NCI-H1417 (cell line): ENCODE data around the gene CTNNA2.

ENCODE experiments used
- DNase-seq, 3 experiments: peaks; one replicate each; lab custom pipeline; 2025; lab: John Stamatoyannopoulos, UW

The CTNNA2 gene

DNA sequence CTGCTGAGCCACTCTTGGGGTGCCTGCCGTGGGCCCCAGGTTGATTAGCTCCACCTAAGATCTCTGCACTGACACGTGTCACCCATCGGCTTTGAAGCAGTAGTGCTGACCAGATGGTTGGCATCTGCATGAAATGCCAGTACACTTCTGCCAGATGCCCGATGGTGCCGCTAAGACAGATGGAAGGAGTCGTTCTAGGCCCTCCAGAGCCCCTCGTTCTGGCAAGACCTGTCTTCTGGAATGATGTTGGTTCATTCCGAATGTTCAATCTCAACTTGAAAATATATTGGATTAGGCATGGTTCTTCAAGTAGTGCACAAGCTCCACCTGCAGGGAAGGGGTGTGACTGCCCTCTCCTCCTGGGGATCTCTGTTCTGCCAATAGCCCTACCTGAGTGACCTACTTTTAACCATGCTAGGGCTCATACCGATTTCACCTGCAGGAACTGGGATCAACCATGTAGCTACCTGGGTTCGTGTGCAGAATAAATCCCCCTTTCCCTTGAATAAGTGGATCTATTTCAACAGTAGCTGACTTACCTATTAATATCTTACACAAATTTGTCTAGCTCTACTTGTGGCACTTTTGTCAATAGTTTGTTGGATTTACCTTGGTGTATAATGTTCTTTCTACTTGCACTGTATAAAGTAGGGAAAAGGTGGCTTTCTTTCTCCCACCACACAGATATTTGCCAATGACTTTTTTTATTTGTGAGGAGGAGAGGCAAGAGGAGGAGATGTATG is 342.6 kb downstream of the CTNNA2 start:
- peak; percentile 2 to 29 (median 22) for DNase-seq

GRCh38 chr2:79857888-79858287 is 345.0 kb downstream of the CTNNA2 start:
- DNase-seq = no peak

- peak in 2 of 3 experiments; percentile 10 to 19 for DNase-seq
Measured at GRCh38 chr2:79860228-79861058, 347.6 kb downstream of the CTNNA2 start.

- DNase-seq = no peak
Measured at GRCh38 chr2:79861059-79861374, 348.2 kb downstream of the CTNNA2 start.

GRCh38 chr2:79862756-79863155 is 349.9 kb downstream of the CTNNA2 start:
- DNase-seq = no peak

- no peak for DNase-seq
Measured at GRCh38 chr2:79872656-79873055, 359.8 kb downstream of the CTNNA2 start.

DNA sequence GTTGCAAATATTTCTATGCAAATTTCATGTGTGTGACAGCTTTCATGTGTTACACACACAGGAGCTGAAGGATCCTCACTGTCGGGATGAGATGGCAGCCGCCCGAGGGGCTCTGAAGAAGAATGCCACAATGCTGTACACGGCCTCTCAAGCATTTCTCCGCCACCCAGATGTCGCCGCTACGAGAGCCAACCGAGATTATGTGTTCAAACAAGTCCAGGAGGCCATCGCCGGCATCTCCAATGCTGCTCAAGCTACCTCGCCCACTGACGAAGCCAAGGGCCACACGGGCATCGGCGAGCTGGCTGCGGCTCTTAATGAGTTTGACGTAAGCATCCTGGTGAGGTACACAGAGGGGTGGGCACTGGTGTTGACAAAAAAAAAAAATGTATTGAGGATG is 361.2 kb downstream of the CTNNA2 start:
- DNase-seq = no peak

DNA sequence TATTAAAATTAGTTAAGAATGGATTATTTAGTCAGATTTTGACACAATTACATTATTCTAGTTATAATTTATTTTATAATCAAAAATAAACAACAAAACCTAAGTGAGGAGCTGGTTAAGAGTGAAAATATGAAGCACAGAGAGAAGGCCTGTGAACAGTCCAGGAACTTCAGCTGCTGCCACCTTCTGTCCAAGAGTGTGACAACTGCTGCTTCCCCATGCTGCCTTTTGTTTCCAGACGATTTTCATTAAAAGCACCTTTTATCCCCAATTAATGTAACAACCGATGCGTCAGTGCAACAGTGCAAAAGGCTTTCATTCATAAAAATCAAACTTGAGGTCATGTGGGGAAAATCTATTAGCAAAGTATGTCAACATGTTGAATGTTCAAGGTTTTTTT is 363.6 kb downstream of the CTNNA2 start:
- DNase-seq = peak in 1 of 3 experiments; percentile 12

- DNase-seq = no peak
Measured at GRCh38 chr2:79882548-79882947, 369.7 kb downstream of the CTNNA2 start.

DNA sequence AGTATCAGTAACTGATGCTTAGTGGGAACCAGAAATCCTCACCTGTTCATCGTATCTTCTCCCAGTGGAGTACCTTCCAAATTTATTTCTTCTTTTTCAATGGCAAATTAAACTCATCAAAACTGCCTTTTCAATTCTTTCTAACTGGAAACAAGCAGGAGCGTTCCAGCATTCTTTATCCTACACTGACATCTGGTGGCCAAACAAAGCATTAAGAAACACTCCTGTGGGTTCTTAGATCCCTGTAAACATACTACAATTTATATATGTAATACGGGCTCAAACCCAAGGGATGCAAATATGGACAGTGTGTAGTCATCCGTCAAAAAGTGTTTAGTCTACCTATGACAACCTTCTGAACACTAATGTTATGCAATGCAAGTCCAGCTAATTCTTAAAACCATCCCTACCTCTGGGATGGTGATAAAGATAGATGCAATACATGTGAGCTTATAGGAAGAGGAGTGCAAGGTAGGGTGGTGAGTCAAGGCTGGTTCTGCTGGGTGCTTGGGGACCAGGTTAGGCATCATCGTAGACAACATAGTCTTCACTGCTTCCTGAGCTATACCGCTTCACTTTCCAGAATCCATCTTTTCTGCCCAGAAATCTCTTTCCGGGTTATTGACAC is 375.0 kb downstream of the CTNNA2 start:
- peak in 2 of 3 experiments; percentile 7 to 69 for DNase-seq

DNA sequence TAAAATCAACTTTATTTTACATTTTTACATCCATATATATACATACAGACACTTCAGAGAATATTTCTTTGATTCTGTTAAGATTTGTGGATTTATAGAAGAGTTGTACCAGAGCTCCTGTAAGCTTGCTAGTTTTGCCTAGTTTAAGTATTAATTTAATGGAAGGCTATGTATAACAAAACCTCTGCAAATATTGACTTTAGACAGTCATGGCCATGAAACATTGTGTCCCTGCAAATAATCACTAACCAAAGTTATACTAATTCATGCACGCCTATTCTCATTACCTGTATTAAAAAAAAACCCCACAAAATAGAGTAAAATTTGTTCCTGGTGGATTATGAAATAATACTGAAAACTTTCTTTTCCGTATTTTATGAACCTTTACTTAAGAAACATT is 379.3 kb downstream of the CTNNA2 start:
- peak in 1 of 3 experiments; percentile 4 for DNase-seq

DNA sequence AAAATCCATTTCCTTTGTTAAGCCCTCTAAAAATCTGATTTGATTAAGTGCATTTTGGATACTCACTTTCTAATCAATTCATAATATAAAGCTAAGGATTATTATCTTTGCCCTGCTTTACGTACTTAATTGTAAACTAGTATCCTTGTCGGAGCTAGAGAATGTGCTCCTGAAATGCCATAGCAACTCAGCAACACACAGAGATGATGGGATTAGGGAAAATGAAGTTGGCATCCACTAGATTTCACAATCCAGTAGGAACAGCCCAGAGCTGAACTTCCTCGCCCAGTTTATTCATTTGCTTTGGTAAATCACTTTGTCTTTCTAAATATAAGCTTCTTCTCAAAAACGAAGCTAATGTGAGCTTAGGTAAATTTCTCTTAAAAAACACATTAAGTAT is 386.3 kb downstream of the CTNNA2 start:
- DNase-seq = no peak

DNA sequence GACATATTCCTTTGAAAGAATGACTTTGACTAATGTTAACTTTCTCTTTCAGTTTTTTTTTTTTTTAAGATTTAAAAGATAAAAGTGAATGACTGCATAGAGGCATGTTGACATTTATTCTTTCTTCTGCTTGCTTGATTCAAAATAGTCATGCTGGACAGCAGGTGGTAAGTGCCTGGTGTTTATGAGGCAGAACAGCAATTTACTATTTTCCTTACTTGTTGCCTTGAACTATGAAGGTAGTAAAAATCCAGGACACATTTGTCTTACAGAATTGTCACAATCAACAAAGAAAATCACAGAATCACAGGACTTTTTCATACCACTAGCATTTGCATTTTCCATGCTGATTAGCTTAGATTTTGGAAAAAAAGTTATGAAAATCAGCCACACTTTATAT is 388.3 kb downstream of the CTNNA2 start:
- peak in 1 of 3 experiments; percentile 5 for DNase-seq

DNA sequence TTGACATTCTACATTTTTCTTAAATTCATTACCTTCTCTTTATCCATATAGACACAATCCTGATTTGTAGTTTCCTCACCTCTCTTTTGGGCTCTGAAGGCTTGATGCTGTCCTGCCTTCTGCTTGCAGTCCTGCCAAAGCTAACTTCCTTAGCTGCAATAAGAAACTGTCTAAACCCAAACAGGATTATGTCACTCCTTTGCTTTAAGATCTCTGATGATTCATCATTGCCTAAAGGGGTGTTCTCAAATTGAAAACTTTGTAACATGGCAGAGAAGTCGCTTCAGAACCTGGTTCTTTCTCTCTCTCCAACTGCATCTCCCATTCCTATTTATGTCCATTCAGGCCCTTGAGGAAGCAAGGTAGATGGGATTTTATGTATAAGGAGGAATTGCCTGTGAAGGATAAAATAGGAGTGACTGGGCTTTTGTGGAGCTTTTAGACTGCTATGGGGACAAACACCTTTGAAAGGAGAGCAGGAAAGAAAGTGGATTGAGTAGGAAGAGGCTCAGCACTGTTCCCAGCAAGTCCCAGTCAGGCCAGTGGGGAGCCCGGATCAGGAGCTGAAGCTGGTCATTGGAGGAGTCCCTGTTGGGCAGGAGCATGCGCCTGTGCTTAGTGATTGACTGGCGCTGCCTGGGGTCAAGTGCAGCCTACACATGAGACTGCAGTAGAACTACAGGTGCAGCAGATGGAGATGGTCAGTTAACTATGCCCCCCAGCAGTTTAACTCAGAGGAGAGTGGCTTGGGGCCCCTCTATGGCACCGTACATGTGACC is 390.6 kb downstream of the CTNNA2 start:
- DNase-seq = no peak

GRCh38 chr2:79906139-79906890 is 393.5 kb downstream of the CTNNA2 start:
- no peak for DNase-seq

DNA sequence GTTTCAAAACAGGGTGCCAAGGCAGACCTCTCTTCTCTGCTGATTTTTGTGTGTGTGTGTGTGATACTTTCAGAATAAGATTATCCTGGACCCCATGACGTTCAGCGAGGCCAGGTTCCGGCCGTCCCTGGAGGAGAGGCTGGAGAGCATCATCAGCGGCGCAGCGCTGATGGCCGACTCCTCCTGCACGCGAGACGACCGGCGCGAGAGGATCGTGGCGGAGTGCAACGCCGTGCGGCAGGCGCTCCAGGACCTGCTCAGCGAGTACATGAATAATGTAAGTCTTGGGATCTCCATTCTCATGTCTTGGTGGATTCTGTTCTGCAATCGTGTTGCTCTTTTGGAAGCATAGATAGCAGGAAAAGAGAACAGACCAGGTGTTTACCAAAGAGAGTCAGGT is 396.7 kb downstream of the CTNNA2 start:
- no peak for DNase-seq

DNA sequence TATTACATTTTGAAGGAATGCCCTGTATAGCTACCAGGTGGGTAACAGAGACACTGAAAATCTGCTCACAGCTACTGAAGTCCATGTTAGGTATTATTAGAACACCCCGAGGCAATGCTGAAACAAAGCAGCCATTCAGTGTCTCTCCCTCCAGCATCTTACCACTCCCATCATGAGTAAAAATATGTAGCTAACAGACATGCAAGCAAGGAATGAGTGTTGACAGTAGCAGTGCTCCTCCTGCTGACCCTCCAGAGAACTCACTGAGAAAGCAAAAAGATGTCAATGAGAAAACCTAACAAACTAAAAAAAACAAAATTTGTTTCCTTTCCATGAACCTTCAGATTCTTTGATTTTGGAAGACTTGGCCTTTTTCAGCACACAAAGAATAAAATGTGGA is 397.8 kb downstream of the CTNNA2 start:
- DNase-seq = no peak

DNA sequence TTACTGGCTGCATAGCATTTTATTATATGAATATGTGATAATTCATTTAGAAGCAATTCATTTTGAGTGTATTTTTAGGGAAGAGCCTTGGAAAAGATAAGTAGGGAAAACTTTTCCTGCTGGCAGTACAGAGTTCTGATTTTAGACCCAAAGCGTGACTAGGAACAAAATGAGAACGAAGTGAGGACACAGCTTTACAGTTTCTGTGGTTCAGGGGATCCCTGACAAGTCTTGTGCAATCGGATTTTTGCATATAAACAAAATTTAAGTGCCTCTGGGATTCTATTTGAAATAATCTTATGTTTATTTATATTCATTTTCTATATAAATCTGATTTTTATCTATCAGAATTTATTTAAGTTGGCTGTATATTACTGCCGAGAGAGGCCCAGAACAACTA is 402.6 kb downstream of the CTNNA2 start:
- no peak for DNase-seq

DNA sequence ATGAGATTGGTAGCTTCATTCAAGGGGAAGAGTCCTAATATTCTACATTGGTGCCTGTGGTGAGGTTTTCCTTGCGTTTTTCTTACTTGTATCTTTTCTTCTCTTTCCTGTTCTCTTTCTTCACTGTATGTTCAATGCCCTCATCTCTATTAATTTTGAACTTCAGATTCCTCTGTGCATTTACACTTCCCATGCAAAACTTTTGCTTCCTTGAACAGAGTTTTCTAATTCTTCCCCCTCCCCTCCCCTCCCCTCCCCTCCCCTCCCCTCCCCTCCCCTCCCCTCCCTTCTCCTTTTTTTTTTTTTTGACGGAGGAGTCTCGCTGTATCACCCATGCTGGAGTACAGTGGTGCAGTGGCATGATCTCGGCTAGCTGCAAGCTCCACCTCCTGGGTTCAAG is 403.4 kb downstream of the CTNNA2 start:
- no peak for DNase-seq

DNA sequence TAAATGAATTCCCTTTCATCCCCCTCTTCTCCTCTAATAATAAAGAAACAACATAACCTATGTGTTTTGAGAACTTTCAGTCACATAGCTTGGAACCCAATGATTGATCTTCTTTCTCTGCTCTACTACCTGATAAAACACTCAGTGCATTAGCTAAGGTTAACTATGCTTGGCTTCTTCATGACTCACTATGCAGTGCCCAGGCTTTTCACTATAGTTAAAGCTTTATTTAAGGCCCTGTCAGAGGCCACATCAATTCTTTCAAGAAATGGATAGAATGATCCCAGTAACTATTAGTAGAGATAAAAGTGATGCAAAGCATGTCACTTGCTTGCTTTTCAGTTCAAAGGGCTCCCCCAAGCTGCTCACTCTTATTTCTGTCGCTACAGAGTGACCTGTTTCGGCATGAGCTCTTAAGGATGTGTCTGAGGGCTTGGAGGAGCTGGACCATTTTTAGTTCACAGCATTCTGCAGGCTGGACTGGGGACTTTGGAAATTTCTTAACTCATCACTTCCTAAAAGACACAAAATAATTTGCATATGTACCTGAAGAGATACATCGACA is 407.7 kb downstream of the CTNNA2 start:
- DNase-seq = no peak

GRCh38 chr2:79929624-79930023 is 416.8 kb downstream of the CTNNA2 start:
- DNase-seq = no peak
